ENCODE data around the gene JUNB.

JUNB gene

GRCh38 chr19:12842511-12842910 lies 51.2 kb downstream of the JUNB start:
- DNase-seq (ENCODE audit: low spot score), result no peak
